GM19395 (cell line): ENCODE data around the gene ME3.

Experiments
- ATAC-seq: cut with Tn5 transposase; IDR thresholded peaks from one replicate; pipeline ENCODE4 v1.9.1; 2021; ENCODE audit warnings: mild to moderate bottlenecking, moderate library complexity; ENCODE audit not compliant: unreplicated experiment

Gene ME3

GRCh38 chr11:86469491-86470388 is 202.7 kb downstream of the ME3 start:
- ATAC-seq = no peak

- no peak for ATAC-seq
Observed at GRCh38 chr11:86468169-86468568, 204.2 kb downstream of the ME3 start.

- ATAC-seq = no peak
Observed at GRCh38 chr11:86464509-86465221, 207.8 kb downstream of the ME3 start.

- no peak for ATAC-seq
Observed at GRCh38 chr11:86463955-86464354, 208.5 kb downstream of the ME3 start.

- ATAC-seq = no peak
Observed at GRCh38 chr11:86463120-86463519, 209.3 kb downstream of the ME3 start.

GRCh38 chr11:86461892-86462291 is 210.5 kb downstream of the ME3 start:
- no peak for ATAC-seq

- no peak for ATAC-seq
Observed at GRCh38 chr11:86460461-86461385, 211.7 kb downstream of the ME3 start.

GRCh38 chr11:86459682-86460460 is 212.5 kb downstream of the ME3 start:
- ATAC-seq = no peak

- no peak for ATAC-seq
Observed at GRCh38 chr11:86459002-86459385, 213.4 kb downstream of the ME3 start.

GRCh38 chr11:86458294-86459001 is 214.0 kb downstream of the ME3 start:
- ATAC-seq = no peak

GRCh38 chr11:86456075-86456939 is 216.1 kb downstream of the ME3 start:
- ATAC-seq = peak; percentile 93

- ATAC-seq = no peak
Observed at GRCh38 chr11:86453290-86454030, 219.0 kb downstream of the ME3 start.

- no peak for ATAC-seq
Observed at GRCh38 chr11:86449993-86450629, 222.3 kb downstream of the ME3 start.

- ATAC-seq = no peak
Observed at GRCh38 chr11:86447763-86448480, 224.5 kb downstream of the ME3 start.

GRCh38 chr11:86446924-86447285 is 225.5 kb downstream of the ME3 start:
- no peak for ATAC-seq

GRCh38 chr11:86446163-86446923 is 226.1 kb downstream of the ME3 start:
- ATAC-seq = no peak
